ENCODE measurements around the gene TMPRSS9.
"Not testable (repeated sequence)": the region's sequence is repeated elsewhere in the genome, so short reads cannot be mapped to it uniquely, and the experiment has no call there.

The TMPRSS9 gene

GRCh38 chr19:2342656-2343288 lies 17.3 kb upstream of the TMPRSS9 start:
- no peak for DNase-seq (ENCODE audit: low spot score)

- DNase-seq (ENCODE audit: low spot score), result no peak
Observed at GRCh38 chr19:2343289-2343982, 16.6 kb upstream of the TMPRSS9 start.

- DNase-seq (ENCODE audit: low spot score), result no peak
Observed at GRCh38 chr19:2344381-2344870, 15.6 kb upstream of the TMPRSS9 start.

- DNase-seq (ENCODE audit: low spot score), result no peak
Observed at GRCh38 chr19:2345076-2345475, 15.0 kb upstream of the TMPRSS9 start.

- DNase-seq (ENCODE audit: low spot score), result no peak
Observed at GRCh38 chr19:2345794-2346663, 14.0 kb upstream of the TMPRSS9 start.

GRCh38 chr19:2349818-2350217 lies 10.2 kb upstream of the TMPRSS9 start:
- not testable (repeated sequence) for DNase-seq (ENCODE audit: low spot score)

GRCh38 chr19:2350656-2351055 lies 9.4 kb upstream of the TMPRSS9 start:
- DNase-seq (ENCODE audit: low spot score), result no peak

GRCh38 chr19:2351591-2351990 lies 8.5 kb upstream of the TMPRSS9 start:
- DNase-seq (ENCODE audit: low spot score), result no peak

- no peak for DNase-seq (ENCODE audit: low spot score)
Observed at GRCh38 chr19:2352121-2352520, 7.9 kb upstream of the TMPRSS9 start.

GRCh38 chr19:2353159-2353886 lies 6.7 kb upstream of the TMPRSS9 start:
- DNase-seq (ENCODE audit: low spot score), result no peak

- DNase-seq (ENCODE audit: low spot score), result no peak
Observed at GRCh38 chr19:2353887-2354592, 6.0 kb upstream of the TMPRSS9 start.

GRCh38 chr19:2354670-2355069 lies 5.4 kb upstream of the TMPRSS9 start:
- DNase-seq (ENCODE audit: low spot score), result no peak

GRCh38 chr19:2355168-2356035 lies 4.7 kb upstream of the TMPRSS9 start:
- DNase-seq (ENCODE audit: low spot score), result peak; percentile 64

GRCh38 chr19:2356036-2356646 lies 3.9 kb upstream of the TMPRSS9 start:
- no peak for DNase-seq (ENCODE audit: low spot score)

- DNase-seq (ENCODE audit: low spot score), result no peak
Observed at GRCh38 chr19:2357279-2358206, 2.5 kb upstream of the TMPRSS9 start.

GRCh38 chr19:2358548-2359173 lies 1.4 kb upstream of the TMPRSS9 start:
- DNase-seq (ENCODE audit: low spot score), result no peak

GRCh38 chr19:2360833-2361232 lies 768 bp downstream of the TMPRSS9 start:
- no peak for DNase-seq (ENCODE audit: low spot score)
